Spleen (tissue), 13 donors: ENCODE results near the gene BCORL1. TPM values are rescaled to one million over a fixed set of nuclear protein-coding genes. Genes with fewer than 3 reads are reported as not detected.

Experiments
- DNase-seq: peaks from one replicate; pipeline ENCODE4 v3.0.0-alpha.2; 2020
- H3K27ac ChIP-seq, 8 donors: fragments of 200-600 bp; sonication (generic) in 7 of 8; 1 replicate in 4 of 8; 2 replicates in 4 of 8; pipeline versions ENCODE4 v1.5.0 to v1.8.0; 2016 to 2021; ENCODE audit warnings: inconsistent platforms in 4 of 8, mild to moderate bottlenecking in 4 of 8, moderate library complexity in 1 of 8
- H3K27me3 ChIP-seq, 7 donors: fragments of 200-600 bp; sonication (generic) in 6 of 7; replicated peaks in 1 of 7; 1 replicate in 4 of 7; 2 replicates in 3 of 7; pipeline versions ENCODE4 v1.5.0 to v1.8.0; 2016 to 2021; ENCODE audit warnings: inconsistent platforms in 3 of 7, mild to moderate bottlenecking in 1 of 7
- H3K36me3 ChIP-seq, 6 donors: fragments of 200-600 bp; sonication (generic) in 5 of 6; 1 replicate in 4 of 6; 2 replicates in 2 of 6; pipeline versions ENCODE4 v1.5.0 to v1.8.0; 2016 to 2021; ENCODE audit warnings: inconsistent platforms in 2 of 6
- H3K4me1 ChIP-seq, 6 donors: fragments of 200-600 bp; sonication (generic) in 5 of 6; 1 replicate in 3 of 6; 2 replicates in 3 of 6; pipeline versions ENCODE4 v1.5.0 to v1.8.0; 2016 to 2021; ENCODE audit warnings: inconsistent platforms in 3 of 6
- H3K4me3 ChIP-seq, 8 donors: fragments of 200-600 bp; sonication (generic) in 7 of 8; 1 replicate in 4 of 8; 2 replicates in 4 of 8; pipeline versions ENCODE4 v1.5.0 to v1.8.0; 2016 to 2021; ENCODE audit warnings: inconsistent platforms in 4 of 8, mild to moderate bottlenecking in 4 of 8, moderate library complexity in 2 of 8
- H3K9me3 ChIP-seq, 8 donors: fragments of 200-600 bp; sonication (generic) in 7 of 8; 1 replicate in 4 of 8; 2 replicates in 4 of 8; pipeline versions ENCODE4 v1.5.0 to v1.8.0; 2016 to 2021; ENCODE audit warnings: inconsistent platforms in 4 of 8
- CTCF ChIP-seq, 11 experiments: fragments of 200-600 bp in 7 of 11; fragments of 450-650 bp in 4 of 11; sonication (generic) in 4 of 11; IDR thresholded peaks in 8 of 11; conservative IDR thresholded peaks in 3 of 11; 1 replicate in 7 of 11; 2 replicates in 4 of 11; pipeline versions ENCODE4 v1.4.0 to v1.8.0; 2016 to 2021; ENCODE audit warnings: antibody characterized with exemption in 11 of 11, inconsistent platforms in 4 of 11, mild to moderate bottlenecking in 1 of 11
- POLR2A ChIP-seq, 3 donors: fragments of 450-650 bp; IDR thresholded peaks; one replicate each; pipeline ENCODE4 v1.5.1; 2017; ENCODE audit warnings: antibody characterized with exemption in 3 of 3, mild to moderate bottlenecking in 1 of 3
- POLR2AphosphoS5 ChIP-seq, 3 donors: sonication (generic); formaldehyde crosslinking; IDR thresholded peaks; one replicate each; pipeline ENCODE4 v1.5.1; 2017; ENCODE audit warnings: antibody characterized with exemption in 3 of 3
- WGBS, 5 donors: extraction: QIAGEN DNeasy Blood & Tissue Kit in 3 of 5; methylation state at CpG; one replicate each; pipeline versions ENCODE4 v1.1.5 to v1.1.7; 2013 to 2018; 5-methylcytosine and 5-hydroxymethylcytosine counted together
- intact Hi-C: fragments of 100-400 bp; cut with DNase I; formaldehyde crosslinking; loops from one replicate; pipeline ENCODE4 v1.15.0; 2023; ENCODE audit warnings: low total_unique reads
- long read RNA-seq, 2 donors: transcript quantifications; one replicate each; lab custom pipeline, GENCODE V29; 2026
- polyA plus RNA-seq, 3 donors: library from polyadenylated mRNA; stranded (reverse); fragments of 200-250 nt; gene quantifications; one replicate each; pipeline ENCODE4 v1.2.1, GENCODE V29; 2013
- total RNA-seq, 7 donors: library from RNA; depleted of rRNA in 3 of 7; stranded (reverse); fragments of >200 nt in 3 of 7; fragmentation: NEBNext Ultra II Directional in 4 of 7; extraction: Animal tissue kit (Norgen Biotek cat#: 25700) in 4 of 7; gene quantifications; one replicate each; pipeline versions ENCODE4 v1.1.0 to v1.2.1, GENCODE V29; 2016 to 2021
- donor health status: healthy with polysubstance abuse.
- donor health status: DM: no; HTN: no; CAD: no; lungs with moderate emphysema.
- donor health status: DM: no; HTN: no; CAD: no.
- donor health status: Bipolar disorder and iron deficiency.
- donor health status: healthy.
- donor health status: DM: no; HTN: no; CAD: no.
- donor health status: DM: yes; HTN: yes; CAD: no.

The BCORL1 gene
- total RNA-seq = 10 to 100 TPM in 5 of 7 donors, 1 to 10 TPM in 2; 6.5 to 18.1 (median 16.6) TPM
- 1 to 10 TPM in 1 of 3 donors, under 1 TPM in 2; 0.85 to 3.5 (median 0.86) TPM for polyA plus RNA-seq
- long read RNA-seq, donor 1, full-length matches to known transcripts = 1 of 1 reads
- long read RNA-seq, donor 1, partial matches to known transcripts = 0 of 1 reads
- long read RNA-seq, donor 1, other reads (novel, unspliced or antisense) = 0 of 1 reads
- long read RNA-seq, donor 2 = 0 reads

GRCh38 chrX:129982300-129983251 lies at the start of gene BCORL1:
TSS of gene BCORL1 (plus strand) at chrX:129982635. CDS start at chrX:130005232, 22,597 bp downstream.
- Histone ChIP-seq H3K36me3 (no peaks in the 10 kb centered on the region), H3K27me3 (no peaks in the 10 kb centered on the region), H3K27ac (peak within 1 kb of the TSS in 5 of 8 donors; percentile 36 to 79 (median 69)), H3K4me1 (peaks cover 0 to 32% (median 6%) of the 10 kb centered on the region in 6 donors), H3K9me3 (no peaks in the 10 kb centered on the region), H3K4me3 (peak within 1 kb of the TSS in 2 of 8 donors; percentile 43 to 48)
- TF ChIP-seq CTCF (IDR thresholded peaks at IDR 0.05 in 8 of 11, conservative IDR thresholded peaks at IDR 0.05 in 3 of 11) (peak in 2 of 11 experiments; percentile 5 to 13), POLR2AphosphoS5 (IDR thresholded peaks at IDR 0.05) (peak; percentile 97 to 99 (median 98)), POLR2A (IDR thresholded peaks at IDR 0.05) (peak; percentile 31 to 83 (median 66))
- peak; percentile 96 for DNase-seq
- intact Hi-C loops = no loop called here
- WGBS, 5 donors = 0 to 42% (median 1%) methylated on average over 33 to 74 of the region's 74 CpGs

GRCh38 chrX:129932821-129933321 lies 49.6 kb upstream of the BCORL1 start:
- peaks cover 0 to 5% (median 0%) of the 10 kb centered on the region in 6 donors for H3K4me1 ChIP-seq
- H3K36me3 ChIP-seq = peaks cover 0 to 1% (median under 1%) of the 10 kb centered on the region in 6 donors
- TF ChIP-seq CTCF (IDR thresholded peaks at IDR 0.05 in 8 of 11, conservative IDR thresholded peaks at IDR 0.05 in 3 of 11) = no peak
- TF ChIP-seq POLR2A (IDR thresholded peaks at IDR 0.05) = no peak
- TF ChIP-seq POLR2AphosphoS5 (IDR thresholded peaks at IDR 0.05) = no peak
- H3K9me3 ChIP-seq = no peaks in the 10 kb centered on the region
- peak; percentile 88 for DNase-seq
- WGBS, 5 donors = 6 to 64% (median 29%) methylated on average over 15 to 47 of the region's 47 CpGs; no CpG with 5 or more reads in 1 of the 5 donors
- H3K27ac ChIP-seq = peak overlapping the region in 7 of 8 donors; percentile 51 to 95 (median 72)
- intact Hi-C loops = no loop called here
- peak overlapping the region in 6 of 8 donors; percentile 17 to 79 (median 53) for H3K4me3 ChIP-seq
- H3K27me3 ChIP-seq = no peaks in the 10 kb centered on the region

- H3K4me1 ChIP-seq = peaks cover 0 to 5% (median 0%) of the 10 kb centered on the region in 6 donors
- no peak overlapping the region for H3K4me3 ChIP-seq
- no peaks in the 10 kb centered on the region for H3K27me3 ChIP-seq
- TF ChIP-seq POLR2A (IDR thresholded peaks at IDR 0.05) (no peak), POLR2AphosphoS5 (IDR thresholded peaks at IDR 0.05) (no peak), CTCF (IDR thresholded peaks at IDR 0.05 in 8 of 11, conservative IDR thresholded peaks at IDR 0.05 in 3 of 11) (no peak)
- H3K36me3 ChIP-seq = no peaks in the 10 kb centered on the region
- 77 to 92% (median 79%) methylated on average over 1 to 7 of the region's 7 CpGs for WGBS, 5 donors
- intact Hi-C loops = no loop called here
- no peak for DNase-seq
- no peak overlapping the region for H3K27ac ChIP-seq
- H3K9me3 ChIP-seq = no peaks in the 10 kb centered on the region
Measured at GRCh38 chrX:129933700-129934099, 48.7 kb upstream of the BCORL1 start.
